OCI-LY7 (cell line): ENCODE measurements around the gene PDGFRA. TPM values are rescaled to one million over a fixed set of nuclear protein-coding genes. Genes with fewer than 3 reads are reported as not detected.

Experiments
- BruUV-seq: library from RNA; stranded (reverse); fragments of 400-500 nt; replicated peaks from 2 replicates; lab custom pipeline; 2021; lab: Mats Ljungman, UMichigan
- CTCF ChIA-PET: fragments of 300-600 bp; sonication (Branson Sonifier 250); formaldehyde crosslinking; loops from one replicate; lab custom pipeline; 2022; ENCODE audit warnings: antibody characterized with exemption; ENCODE audit not compliant: unreplicated experiment; lab: Charles Lee
- POLR2A ChIA-PET: fragments of 300-600 bp; sonication (Branson Sonifier 250); formaldehyde crosslinking; loops from one replicate; lab custom pipeline; 2022; ENCODE audit warnings: antibody characterized with exemption; lab: Charles Lee
- DNase-seq: peaks from one replicate; pipeline ENCODE4 v3.0.0-alpha.2; 2015; ENCODE audit warnings: low spot score
- H2AFZ ChIP-seq: fragments of 200-600 bp; sonication (generic), shearing (Covaris generic); 2 replicates; pipeline ENCODE4 v1.6.1; 2014; ENCODE audit warnings: mild to moderate bottlenecking, antibody characterized with exemption, low read length, moderate library complexity
- H3K27ac ChIP-seq: fragments of 200-600 bp; sonication (generic); 2 replicates; pipeline ENCODE4 v1.5.1; 2014; ENCODE audit warnings: mixed run types, low read depth, mild to moderate bottlenecking, moderate library complexity, low read length, inconsistent platforms; ENCODE audit not compliant: poor library complexity, severe bottlenecking
- H3K36me3 ChIP-seq: fragments of 200-600 bp; sonication (generic); 2 replicates; pipeline ENCODE4 v1.6.1; 2014; ENCODE audit warnings: mild to moderate bottlenecking, antibody characterized with exemption, low read length, moderate library complexity, mixed read lengths; ENCODE audit not compliant: insufficient read depth
- H3K4me1 ChIP-seq: fragments of 200-600 bp; sonication (generic); 2 replicates; pipeline ENCODE4 v1.5.1; 2014; ENCODE audit warnings: mild to moderate bottlenecking, low read length; ENCODE audit not compliant: insufficient read depth, poor library complexity, severe bottlenecking
- H3K4me2 ChIP-seq: fragments of 200-600 bp; sonication (generic); 2 replicates; pipeline ENCODE4 v1.6.1; 2014; ENCODE audit warnings: mild to moderate bottlenecking, low read length
- H3K4me3 ChIP-seq: fragments of 200-600 bp; sonication (generic); 2 replicates; pipeline ENCODE4 v1.5.1; 2014; ENCODE audit warnings: mild to moderate bottlenecking, low read depth, low read length; ENCODE audit not compliant: poor library complexity, severe bottlenecking
- H3K79me2 ChIP-seq: fragments of 200-600 bp; sonication (generic); 2 replicates; pipeline ENCODE4 v1.6.1; 2016; ENCODE audit warnings: low read depth, mild to moderate bottlenecking, low read length, moderate library complexity, mixed read lengths; ENCODE audit not compliant: insufficient read depth
- H3K9me2 ChIP-seq: fragments of 200-600 bp; sonication (generic); 2 replicates; pipeline ENCODE4 v1.6.1; 2016; ENCODE audit warnings: mild to moderate bottlenecking, low read length, mixed read lengths; ENCODE audit not compliant: insufficient read depth
- H3K9me3 ChIP-seq: fragments of 200-600 bp; sonication (generic); 2 replicates; pipeline ENCODE4 v1.6.1; 2014; ENCODE audit warnings: mild to moderate bottlenecking, mixed run types, low read length, mixed read lengths
- H4K20me1 ChIP-seq: fragments of 200-600 bp; sonication (generic); 2 replicates; pipeline ENCODE4 v1.6.1; 2014; ENCODE audit warnings: mild to moderate bottlenecking, antibody characterized with exemption, low read length, moderate library complexity, mixed read lengths; ENCODE audit not compliant: insufficient read depth
- EZH2phosphoT487 ChIP-seq: fragments of 200-600 bp; sonication (generic); IDR thresholded peaks from 2 replicates; pipeline ENCODE4 v1.6.1; 2018; ENCODE audit warnings: low read depth, borderline replicate concordance, mild to moderate bottlenecking, mixed run types, antibody characterized with exemption, low read length, moderate library complexity, mixed read lengths
- intact Hi-C: fragments of 100-400 bp; cut with micrococcal nuclease; formaldehyde crosslinking; loops from one replicate; pipeline ENCODE4 v1.10.0; 2022; ENCODE audit not compliant: unreplicated experiment
- total RNA-seq, 2 experiments: library from RNA; depleted of rRNA in 1 of 2; stranded (reverse); fragments of >200 nt in 1 of 2; shearing (Covaris generic) in 1 of 2; gene quantifications; 2 replicates each; pipeline ENCODE4 v1.2.3, GENCODE V29; 2014 to 2022
- TF ChIP-seq, protein P1 (sequence below): fragments of 200-600 bp; sonication (generic); conservative IDR thresholded peaks from 2 replicates; pipeline ENCODE4 v1.5.1; 2014; ENCODE audit warnings: mild to moderate bottlenecking, antibody characterized with exemption, low read length, moderate library complexity, mixed read lengths

Gene PDGFRA
- total RNA-seq, 2 experiments from 2014 or later, result not detected

DNA sequence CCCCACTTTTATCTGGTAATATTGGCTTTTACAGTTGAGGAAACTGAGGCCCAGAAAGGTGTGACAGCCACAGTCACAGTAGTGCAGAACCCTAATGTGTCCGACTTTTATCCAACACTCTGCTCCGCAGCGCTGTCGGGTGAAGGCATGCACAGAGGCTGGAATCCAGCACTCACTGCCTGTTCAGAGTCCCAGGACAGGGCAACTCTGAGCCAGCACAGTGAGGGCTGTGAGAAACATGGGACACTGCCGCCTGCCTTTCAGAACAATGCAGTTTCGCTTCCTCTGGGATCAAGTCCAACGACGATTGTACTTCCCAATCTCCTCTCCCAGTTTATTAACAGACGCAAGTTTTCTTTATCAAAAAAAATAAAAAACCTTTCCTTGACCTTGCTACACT lies 41.9 kb upstream of the PDGFRA start:
- H3K4me2 ChIP-seq, result no peak overlapping the region
- H3K79me2 ChIP-seq, result no peaks in the 10 kb centered on the region
- no peaks in the 10 kb centered on the region for H3K9me2 ChIP-seq
- ChIA-PET CTCF (no interaction called here), POLR2A (no interaction called here)
- no peak overlapping the region for H3K4me3 ChIP-seq
- H2AFZ ChIP-seq, result no peak overlapping the region
- H3K4me1 ChIP-seq, result peaks cover 13% of the 10 kb centered on the region
- H3K27ac ChIP-seq, result no peak overlapping the region
- intact Hi-C loops, result no loop called here
- TF ChIP-seq EZH2phosphoT487, result no peak
- TF ChIP-seq, protein P1, sequence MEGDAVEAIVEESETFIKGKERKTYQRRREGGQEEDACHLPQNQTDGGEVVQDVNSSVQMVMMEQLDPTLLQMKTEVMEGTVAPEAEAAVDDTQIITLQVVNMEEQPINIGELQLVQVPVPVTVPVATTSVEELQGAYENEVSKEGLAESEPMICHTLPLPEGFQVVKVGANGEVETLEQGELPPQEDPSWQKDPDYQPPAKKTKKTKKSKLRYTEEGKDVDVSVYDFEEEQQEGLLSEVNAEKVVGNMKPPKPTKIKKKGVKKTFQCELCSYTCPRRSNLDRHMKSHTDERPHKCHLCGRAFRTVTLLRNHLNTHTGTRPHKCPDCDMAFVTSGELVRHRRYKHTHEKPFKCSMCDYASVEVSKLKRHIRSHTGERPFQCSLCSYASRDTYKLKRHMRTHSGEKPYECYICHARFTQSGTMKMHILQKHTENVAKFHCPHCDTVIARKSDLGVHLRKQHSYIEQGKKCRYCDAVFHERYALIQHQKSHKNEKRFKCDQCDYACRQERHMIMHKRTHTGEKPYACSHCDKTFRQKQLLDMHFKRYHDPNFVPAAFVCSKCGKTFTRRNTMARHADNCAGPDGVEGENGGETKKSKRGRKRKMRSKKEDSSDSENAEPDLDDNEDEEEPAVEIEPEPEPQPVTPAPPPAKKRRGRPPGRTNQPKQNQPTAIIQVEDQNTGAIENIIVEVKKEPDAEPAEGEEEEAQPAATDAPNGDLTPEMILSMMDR, result no peak
- no peak for DNase-seq
- H3K9me3 ChIP-seq, result no peaks in the 10 kb centered on the region
- no TSS peak for BruUV-seq
- no peaks in the 10 kb centered on the region for H4K20me1 ChIP-seq
- H3K36me3 ChIP-seq, result no peaks in the 10 kb centered on the region

- intact Hi-C loops, result no loop called here
- Histone ChIP-seq H3K4me2 (no peak overlapping the region), H3K79me2 (no peaks in the 10 kb centered on the region), H2AFZ (no peak overlapping the region), H3K9me2 (no peaks in the 10 kb centered on the region), H3K27ac (no peak overlapping the region), H3K4me3 (no peak overlapping the region), H4K20me1 (no peaks in the 10 kb centered on the region), H3K36me3 (no peaks in the 10 kb centered on the region), H3K4me1 (peaks cover 11% of the 10 kb centered on the region), H3K9me3 (no peaks in the 10 kb centered on the region)
- no TSS peak for BruUV-seq
- TF ChIP-seq EZH2phosphoT487, result no peak
- TF ChIP-seq, protein P1, result no peak
- CTCF ChIA-PET, result interaction anchor here (1.1 kb wide), 1 partner anchor 16 kb away, joined by 3 read pairs; no protein-coding TSS in a partner anchor
- POLR2A ChIA-PET, result no interaction called here
- no peak for DNase-seq
Measured at GRCh38 chr4:54189140-54189539, 40.0 kb upstream of the PDGFRA start.

DNA sequence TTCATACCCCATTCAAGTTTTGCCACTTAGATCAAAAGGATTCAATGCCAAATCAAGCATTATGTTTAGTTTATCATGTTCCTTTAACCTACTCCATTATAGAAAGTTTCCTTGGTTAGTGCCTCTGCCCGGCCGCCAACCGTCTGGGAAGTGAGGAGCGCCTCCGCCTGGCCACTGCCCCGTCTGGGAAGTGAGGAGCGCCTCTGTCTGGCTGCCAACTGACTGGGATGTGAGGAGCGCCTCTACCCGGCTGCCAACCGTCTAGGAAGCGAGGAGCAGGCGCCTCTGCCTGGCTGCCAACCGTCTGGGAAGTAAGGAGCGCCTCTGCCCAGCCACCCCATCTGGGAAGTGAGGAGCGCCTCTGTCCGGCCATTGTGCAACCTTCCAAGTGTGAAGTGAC lies 36.3 kb upstream of the PDGFRA start:
- intact Hi-C loops, result no loop called here
- no peak overlapping the region for H3K4me2 ChIP-seq
- no peak for DNase-seq
- no peaks in the 10 kb centered on the region for H3K4me1 ChIP-seq
- no peaks in the 10 kb centered on the region for H3K79me2 ChIP-seq
- H2AFZ ChIP-seq, result no peak overlapping the region
- H3K9me3 ChIP-seq, result no peaks in the 10 kb centered on the region
- ChIA-PET CTCF (no interaction called here), POLR2A (interaction anchor here (0.6 kb wide), 1 partner anchor 34 kb away, joined by 3 read pairs; no protein-coding TSS in a partner anchor)
- no peaks in the 10 kb centered on the region for H3K36me3 ChIP-seq
- TF ChIP-seq, protein P1, result peak; percentile 24; the same call in 1 of the 2 replicates
- no peak for TF ChIP-seq EZH2phosphoT487
- H3K4me3 ChIP-seq, result no peak overlapping the region
- BruUV-seq, result no TSS peak
- H3K27ac ChIP-seq, result no peak overlapping the region
- H3K9me2 ChIP-seq, result no peaks in the 10 kb centered on the region
- no peaks in the 10 kb centered on the region for H4K20me1 ChIP-seq
